GM13976 (cell line): Measurements from ENCODE around the gene SLC35E3.
"Not testable (repeated sequence)": the region's sequence is repeated elsewhere in the genome, so short reads cannot be mapped to it uniquely, and the experiment has no call there.

ENCODE experiments used
- DNase-seq: peaks from one replicate; pipeline ENCODE4 v3.0.0; 2012; ENCODE audit warnings: low spot score
- CTCF ChIP-seq: IDR thresholded peaks from 2 replicates; pipeline ENCODE4 v1.5.1; 2012; ENCODE audit warnings: borderline replicate concordance, mild to moderate bottlenecking; ENCODE audit not compliant: insufficient read depth; ENCODE audit errors: extremely low read depth, missing control alignments, control extremely low read depth
- in situ Hi-C: fragments of 300-500 bp; cut with MboI; formaldehyde crosslinking; loops from one replicate; pipeline ENCODE4 v1.12.0; 2022; ENCODE audit warnings: low sequenced_read_pairs, mixed read lengths, inconsistent platforms; ENCODE audit not compliant: unreplicated experiment

Gene SLC35E3

GRCh38 chr12:68805592-68806120, 59.7 kb downstream of the SLC35E3 start:
- no peak for TF ChIP-seq CTCF
- DNase-seq: no peak
- in situ Hi-C loops: no loop called here

- in situ Hi-C loops: no loop called here
- no peak for DNase-seq
- TF ChIP-seq CTCF: no peak
Observed at GRCh38 chr12:68806488-68807237, 60.7 kb downstream of the SLC35E3 start.

GRCh38 chr12:68807274-68807575, 61.2 kb downstream of the SLC35E3 start:
- in situ Hi-C loops, DNase-seq: not testable (repeated sequence)

GRCh38 chr12:68807576-68808387, 61.8 kb downstream of the SLC35E3 start, which contains the start of gene MDM2:
Gene MDM2, plus strand, starts transcription at chr12:68808177. Its CDS starts 301 bp downstream, at chr12:68808478.
- DNase-seq: peak; percentile 97
- TF ChIP-seq CTCF: peak; percentile 88
- in situ Hi-C loops: no loop called here

GRCh38 chr12:68808388-68809189, 62.6 kb downstream of the SLC35E3 start:
- DNase-seq: peak; percentile 84
- in situ Hi-C loops: no loop called here
- TF ChIP-seq CTCF: no peak

- in situ Hi-C loops: no loop called here
- TF ChIP-seq CTCF: no peak
- DNase-seq: no peak
Observed at GRCh38 chr12:68809190-68810026, 63.4 kb downstream of the SLC35E3 start.

- in situ Hi-C loops, DNase-seq: not testable (repeated sequence)
Observed at GRCh38 chr12:68810027-68810389, 64.0 kb downstream of the SLC35E3 start.

GRCh38 chr12:68811573-68811972, 65.6 kb downstream of the SLC35E3 start:
- in situ Hi-C loops, DNase-seq: not testable (repeated sequence)
